HG03108 (cell line): Measurements from ENCODE around the gene MAN1C1.
A peak's percentile ranks its signal among the peaks of the same experiment; 100 is the strongest.

ENCODE experiments used
- ATAC-seq: cut with Tn5 transposase; IDR thresholded peaks from one replicate; pipeline ENCODE4 v1.9.1; 2021; ENCODE audit warnings: moderate library complexity; ENCODE audit not compliant: unreplicated experiment

The MAN1C1 gene

DNA sequence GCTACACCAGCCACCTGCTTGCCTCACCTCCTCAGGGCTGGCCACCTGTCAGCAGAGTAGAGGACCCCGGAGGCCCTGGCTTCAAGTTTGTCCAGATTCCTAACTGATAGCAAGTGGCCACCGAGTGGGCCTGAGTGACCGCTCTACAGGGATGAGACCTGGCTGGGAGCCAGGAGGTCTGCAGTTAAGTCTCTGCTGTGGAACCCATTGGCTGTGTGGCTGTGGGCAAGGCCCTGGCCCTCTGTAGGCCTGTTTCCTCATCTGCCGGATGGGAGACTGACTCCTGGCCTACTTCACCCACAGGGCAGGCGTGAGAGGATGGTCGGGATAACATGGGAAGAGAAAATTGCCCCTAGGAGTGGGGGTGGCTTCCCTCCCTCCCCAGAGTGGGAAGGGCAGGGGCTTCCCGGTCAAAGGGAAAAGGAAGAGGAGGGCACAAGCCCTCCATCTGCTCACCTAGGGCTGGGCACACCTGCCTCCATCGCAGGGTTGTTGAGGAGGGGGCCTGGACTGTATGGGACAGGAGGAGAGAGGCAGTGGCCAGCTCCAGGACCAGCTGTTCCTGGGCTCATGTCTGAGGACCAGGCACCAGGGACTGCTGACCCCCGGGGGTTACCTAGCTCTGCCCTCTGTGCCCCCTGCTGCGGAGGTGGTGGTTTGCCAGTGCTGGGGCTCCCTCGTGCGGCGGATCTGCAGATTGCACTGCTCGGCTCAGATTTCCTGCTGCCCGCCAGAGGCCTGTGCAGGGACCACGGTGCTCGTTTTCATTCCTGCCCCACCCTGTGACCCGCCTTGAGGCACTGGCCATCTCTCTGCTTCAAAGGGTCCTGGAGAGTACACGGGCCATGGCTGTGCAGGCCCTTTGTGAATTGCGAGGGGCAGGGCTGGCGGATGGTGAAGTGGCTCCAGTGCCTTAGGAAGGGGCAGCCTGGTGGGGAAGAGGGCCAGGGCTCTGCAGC is 194.0 kb downstream of the MAN1C1 start:
- no peak for ATAC-seq

GRCh38 chr1:25811384-25812082 is 194.9 kb downstream of the MAN1C1 start:
- ATAC-seq = no peak

DNA sequence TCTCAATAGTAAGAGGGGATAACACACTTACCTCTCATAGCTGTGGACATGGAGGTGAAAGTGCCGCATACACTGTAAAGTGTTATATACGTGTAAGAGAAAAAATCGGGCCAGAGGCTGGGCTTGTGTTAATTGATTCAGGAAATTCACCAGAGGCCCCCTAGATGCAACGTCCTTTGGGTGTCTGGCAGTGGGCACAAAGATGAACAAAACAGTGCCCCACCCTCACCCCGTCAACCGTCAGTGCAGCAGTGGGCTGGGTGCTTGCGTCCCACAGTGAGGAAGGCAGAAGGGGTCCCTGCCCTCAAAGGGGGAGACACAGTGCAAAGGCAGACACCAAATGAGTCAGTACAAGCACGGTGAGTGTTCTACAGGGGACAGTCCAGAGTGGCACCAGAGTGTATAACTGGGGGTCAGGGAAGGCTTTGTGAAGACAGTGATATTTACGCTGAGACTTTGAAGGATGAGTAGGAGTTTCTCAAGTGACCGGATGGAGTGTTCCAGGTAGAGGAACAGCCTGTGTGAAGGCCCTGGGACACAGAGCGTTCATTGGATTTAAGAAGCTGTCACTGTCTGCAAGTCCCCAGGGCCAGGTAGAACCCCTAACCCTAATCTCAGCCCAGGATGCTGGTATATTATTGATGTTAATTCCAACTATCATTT is 196.6 kb downstream of the MAN1C1 start:
- no peak for ATAC-seq

DNA sequence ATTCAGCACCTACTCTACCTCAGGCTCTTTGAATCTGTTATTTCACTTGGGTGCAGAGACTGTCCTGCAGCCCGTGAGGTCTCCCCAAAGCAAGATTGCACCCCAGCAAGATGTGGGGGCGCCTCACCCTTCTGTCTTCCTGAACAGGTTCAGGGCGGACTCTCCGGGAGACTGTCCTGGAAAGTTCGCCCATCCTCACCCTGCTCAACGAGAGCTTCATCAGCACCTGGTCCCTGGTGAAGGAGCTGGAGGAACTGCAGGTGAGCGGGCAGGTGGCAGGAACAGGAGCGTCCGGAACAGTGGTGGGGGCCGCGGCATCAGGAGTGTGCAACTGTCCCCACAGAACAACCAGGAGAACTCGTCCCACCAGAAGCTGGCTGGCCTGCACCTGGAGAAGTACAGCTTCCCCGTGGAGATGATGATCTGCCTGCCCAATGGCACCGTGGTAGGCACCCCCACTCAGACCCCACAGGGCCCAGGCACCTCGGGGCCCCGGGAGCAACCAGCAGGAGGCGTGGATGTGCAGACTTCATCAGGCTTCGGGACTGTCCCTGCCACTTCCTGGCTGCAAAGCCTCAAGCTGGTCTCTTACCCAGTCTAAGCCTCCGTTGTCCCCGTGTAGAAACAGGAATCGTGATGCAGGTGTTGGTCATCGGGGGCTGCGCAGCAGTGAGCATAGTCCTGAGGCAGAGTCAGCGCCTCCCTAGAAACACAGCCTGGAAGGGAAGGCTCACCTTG is 197.3 kb downstream of the MAN1C1 start:
- no peak for ATAC-seq

DNA sequence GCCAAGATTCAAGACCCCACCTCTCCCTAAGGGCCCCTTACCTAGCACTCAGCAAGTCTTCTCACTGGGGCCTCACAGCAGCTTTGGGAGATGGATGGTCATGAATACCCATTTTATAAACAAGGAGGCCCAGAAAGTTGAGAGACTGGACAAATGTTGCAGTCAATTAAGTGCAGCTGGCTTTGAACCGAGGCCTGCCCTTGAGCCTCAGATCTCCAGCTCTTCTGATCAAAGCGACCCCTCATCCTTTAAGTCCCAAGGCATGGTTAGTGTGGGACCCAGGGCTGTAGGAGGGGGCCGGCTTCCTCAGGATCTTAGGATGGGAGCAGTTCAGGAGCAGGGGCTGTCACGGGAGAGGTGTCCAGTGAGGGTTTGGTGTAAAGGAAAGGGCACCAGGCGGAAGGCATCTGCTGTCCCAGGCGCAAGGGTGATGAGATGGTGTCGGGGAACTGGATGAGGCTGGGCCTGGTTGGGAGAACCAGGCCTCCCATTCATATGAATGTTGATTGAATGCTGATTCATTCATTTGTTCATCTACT is 198.0 kb downstream of the MAN1C1 start:
- no peak for ATAC-seq

DNA sequence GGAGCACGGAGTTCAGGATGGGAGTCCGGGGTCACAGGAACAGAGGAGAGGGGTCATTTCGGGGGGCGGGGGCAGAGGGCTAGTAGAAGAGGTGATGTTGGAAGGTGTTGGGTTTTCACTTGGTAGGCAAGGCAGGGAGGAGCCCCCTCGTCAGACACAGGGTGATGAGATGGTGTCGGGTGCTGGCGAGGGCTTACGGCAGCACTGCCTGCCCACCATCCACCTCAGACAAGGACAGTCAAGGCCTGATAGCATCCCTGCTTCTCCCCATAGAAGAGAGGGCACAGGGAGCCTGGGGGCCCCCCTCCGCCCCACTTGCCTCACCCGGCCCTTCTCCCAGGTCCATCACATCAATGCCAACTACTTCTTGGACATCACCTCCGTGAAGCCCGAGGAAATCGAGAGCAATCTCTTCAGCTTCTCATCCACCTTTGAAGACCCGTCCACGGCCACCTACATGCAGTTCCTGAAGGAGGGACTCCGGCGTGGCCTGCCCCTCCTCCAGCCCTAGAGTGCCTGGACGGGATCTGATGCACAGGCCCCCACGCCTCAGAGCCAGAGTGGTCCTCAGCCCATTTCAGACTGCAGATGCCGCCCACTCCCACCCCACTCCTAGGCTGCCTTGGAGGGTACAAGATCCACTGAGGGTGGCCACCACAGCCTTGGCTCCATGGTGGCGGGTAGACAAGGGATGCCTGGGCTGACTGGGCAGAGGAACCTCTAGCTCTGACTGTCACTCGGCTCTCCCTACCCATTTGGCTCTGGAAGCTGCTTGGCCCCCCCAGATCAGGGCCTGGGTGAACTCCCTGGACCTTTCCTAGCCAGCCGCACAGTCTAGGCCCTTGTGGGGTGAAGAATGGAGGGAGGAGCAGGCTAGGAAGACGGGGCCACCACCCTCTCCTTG is 198.9 kb downstream of the MAN1C1 start:
- no peak for ATAC-seq

GRCh38 chr1:25816112-25816718 is 199.6 kb downstream of the MAN1C1 start:
- no peak for ATAC-seq

- no peak for ATAC-seq
Measured at GRCh38 chr1:25817840-25818501, 201.4 kb downstream of the MAN1C1 start.

- ATAC-seq = no peak
Measured at GRCh38 chr1:25818569-25818968, 202.0 kb downstream of the MAN1C1 start.

DNA sequence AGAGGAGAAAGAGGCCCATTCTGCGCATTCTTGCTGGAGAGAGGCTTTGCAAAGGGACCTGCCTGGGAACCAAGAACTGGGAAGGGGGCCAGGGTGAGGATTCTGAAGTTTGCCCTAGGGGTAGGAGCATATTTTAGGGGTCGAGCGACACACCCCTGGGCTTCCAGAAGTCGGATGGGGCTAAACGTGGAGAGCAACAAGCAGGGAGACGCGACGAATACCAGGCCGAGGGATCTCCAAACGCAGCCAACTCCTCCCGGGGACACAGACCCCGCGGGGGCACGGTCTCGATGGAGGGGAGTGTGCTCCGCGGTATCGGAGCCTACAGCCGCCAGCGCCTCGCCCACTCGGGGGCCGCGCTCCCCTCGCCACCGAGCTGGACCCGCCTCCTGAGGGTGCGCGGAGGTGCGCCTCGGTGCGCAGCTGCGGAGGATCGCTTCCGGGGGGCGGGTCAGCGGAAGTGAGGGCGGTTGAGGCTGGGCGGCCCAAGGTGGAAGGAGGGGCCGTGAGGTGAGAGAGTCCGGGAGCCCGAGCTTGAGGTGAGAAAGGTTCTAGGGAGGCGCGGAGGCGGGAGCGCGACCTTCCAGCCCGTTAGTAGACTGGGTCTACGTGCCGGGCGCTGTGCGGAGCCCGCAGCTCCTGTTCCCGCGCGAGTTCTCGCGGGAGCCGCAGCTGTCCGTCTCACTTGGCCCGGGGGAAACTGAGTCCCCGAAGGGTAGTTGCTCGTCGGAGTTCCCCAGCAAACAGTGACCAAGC is 203.1 kb downstream of the MAN1C1 start, which contains the start of gene MTFR1L:
MTFR1L (plus strand) TSS at position 464 of the 756 bp plus-strand sequence. CDS start 3,151 bp downstream, outside the sequence.
- peak; percentile 73 for ATAC-seq

DNA sequence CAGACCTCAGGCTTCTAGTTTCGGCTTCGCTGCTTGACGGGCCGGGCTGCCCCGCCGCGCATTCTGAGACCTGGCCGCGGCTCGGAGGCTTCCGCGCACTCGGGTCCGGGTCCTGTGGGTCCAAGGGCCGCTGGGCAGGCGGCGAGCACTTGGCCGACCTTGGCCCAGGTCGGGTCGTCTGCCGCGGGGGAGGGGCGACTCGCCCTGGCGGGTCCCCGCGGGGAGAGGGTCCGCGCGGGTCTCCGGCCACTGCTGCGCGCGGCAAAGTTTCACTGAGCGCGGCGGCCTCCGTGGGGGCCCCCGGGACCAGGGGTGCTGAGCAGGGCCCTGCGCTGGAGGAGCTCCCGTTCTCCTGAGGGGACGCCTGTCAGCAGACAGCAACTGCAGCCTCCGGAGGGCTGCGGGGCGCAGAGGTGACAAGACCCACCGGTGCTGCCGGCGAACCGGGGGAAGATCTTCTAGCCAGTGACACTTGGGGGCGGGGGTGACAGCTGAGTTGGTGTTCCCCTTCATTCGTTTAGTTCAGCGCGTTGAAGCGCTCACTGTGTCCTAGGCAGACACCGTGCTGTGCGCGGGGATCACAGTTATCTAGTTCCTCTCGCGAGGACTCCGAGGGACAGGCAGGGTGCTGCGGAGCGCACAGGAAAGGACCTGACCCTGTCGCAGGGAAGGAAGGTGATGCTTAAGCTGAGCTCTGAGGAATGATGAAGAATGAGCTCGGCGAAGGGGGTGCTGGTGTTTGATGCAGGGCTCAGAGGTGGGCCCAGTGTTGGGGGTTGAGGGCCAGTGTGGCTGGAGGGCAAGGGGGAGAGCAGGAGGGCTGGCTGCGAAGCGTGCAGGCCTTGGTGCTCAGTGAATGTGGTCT is 203.9 kb downstream of the MAN1C1 start:
- peak; percentile 39 for ATAC-seq

DNA sequence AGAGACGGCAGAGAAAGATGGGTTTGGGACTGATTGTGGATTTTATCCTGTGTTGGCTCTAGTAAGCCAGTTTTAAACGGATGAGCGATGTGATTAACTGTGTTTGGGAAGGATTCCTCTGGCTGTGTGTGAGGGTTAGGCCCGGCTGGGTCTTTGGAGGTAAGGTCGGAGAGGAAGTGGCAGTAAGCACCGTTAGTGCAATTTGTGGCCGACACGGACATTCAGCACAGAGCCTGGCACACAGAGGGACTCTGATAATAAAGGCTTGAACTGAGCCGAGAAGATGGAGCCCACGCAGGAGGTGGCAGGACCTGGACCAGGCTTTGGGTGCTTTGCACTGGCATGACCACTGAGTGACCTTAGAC is 204.5 kb downstream of the MAN1C1 start:
- ATAC-seq = no peak

DNA sequence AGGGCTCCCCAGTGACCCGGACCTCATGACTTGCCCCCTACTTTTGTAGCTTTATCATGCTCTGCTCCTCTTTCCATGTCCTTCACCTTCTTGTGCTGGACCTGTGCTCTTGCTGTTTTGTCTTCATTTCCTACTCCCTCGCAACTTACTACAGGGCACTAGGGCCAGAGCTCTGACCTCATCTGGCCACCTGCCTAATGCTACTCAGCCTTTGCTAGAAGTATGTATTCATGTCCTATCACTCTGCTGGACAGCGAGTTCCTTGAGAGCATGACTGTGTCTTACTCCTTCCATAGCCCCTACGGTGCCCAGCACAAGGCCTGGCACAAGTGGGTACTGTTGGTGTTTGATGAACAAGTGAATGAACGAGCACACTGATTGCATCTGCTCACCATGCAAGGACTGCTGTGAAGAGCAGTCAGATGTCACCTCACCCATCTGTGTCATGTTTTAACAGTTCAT is 205.1 kb downstream of the MAN1C1 start:
- ATAC-seq = no peak

- no peak for ATAC-seq
Measured at GRCh38 chr1:25825605-25826004, 209.0 kb downstream of the MAN1C1 start.

DNA sequence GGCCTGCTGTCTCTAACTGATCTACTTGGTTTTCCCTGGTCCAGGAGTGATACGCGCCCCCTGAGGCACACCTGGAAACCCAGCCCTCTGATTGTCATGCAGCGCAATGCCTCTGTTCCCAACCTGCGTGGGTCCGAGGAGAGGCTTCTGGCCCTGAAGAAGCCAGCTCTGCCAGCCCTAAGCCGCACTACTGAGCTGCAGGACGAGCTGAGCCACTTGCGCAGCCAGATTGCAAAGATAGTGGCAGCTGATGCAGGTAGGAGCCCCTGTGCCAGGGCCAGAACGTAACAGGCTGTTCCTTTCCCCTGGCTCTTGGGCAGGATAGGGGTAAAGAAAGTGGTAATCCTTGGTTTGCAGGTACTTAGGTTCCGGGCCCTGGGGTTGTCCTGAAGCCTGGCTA is 210.0 kb downstream of the MAN1C1 start:
- no peak for ATAC-seq

DNA sequence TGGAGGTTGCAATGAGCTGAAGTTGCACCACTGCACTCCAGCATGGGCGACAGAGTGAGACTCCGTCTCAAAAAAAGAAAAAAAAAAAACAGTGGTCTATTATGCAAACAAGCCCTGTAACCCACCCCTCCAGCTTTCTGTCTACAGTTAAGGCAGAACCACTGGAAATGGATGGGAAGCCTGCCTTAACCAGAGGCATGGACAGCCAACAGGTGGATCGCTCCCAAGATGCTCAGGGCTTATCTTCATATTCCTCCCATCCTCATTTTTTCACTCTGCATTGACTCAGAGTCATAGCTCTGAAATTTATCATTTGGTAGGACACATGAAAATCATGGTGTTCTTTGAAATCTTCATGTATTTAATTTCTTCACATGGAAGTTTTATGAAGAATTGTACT is 211.9 kb downstream of the MAN1C1 start:
- ATAC-seq = no peak

GRCh38 chr1:25829046-25829445 is 212.5 kb downstream of the MAN1C1 start:
- ATAC-seq = no peak
